Measurements from ENCODE around the gene LY6G6D.
A peak's percentile ranks its signal among the peaks of the same experiment; 100 is the strongest.

The LY6G6D gene

DNA sequence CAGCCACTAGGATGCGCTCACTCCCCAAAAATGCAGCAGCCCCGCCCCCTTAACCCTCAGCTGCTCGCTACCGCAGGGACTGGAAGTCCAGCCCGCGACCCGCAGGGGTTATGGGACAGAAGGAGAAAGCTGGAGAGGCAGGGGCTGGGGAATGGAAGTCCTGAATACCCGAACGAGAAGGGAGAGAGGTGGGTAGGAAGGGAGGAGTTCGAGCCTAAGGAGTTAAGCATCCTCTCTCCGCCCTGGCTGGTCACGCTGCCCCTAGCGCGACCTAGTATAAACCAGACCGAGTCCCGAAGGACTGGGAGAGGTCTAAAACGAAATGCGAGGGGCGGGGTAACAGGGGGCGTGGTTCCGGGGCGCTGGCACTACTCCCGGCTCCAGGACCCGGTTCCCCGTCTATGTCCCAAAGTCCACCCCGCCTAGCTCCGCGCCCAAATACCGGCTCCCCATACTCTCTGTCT lies 14.4 kb downstream of the LY6G6D start:
- intact Hi-C loops (cut with DNase I) = no loop called here
- DNase-seq = peak; percentile 58 to 89 (median 79)

GRCh38 chr6:31729979-31730630 lies 15.0 kb downstream of the LY6G6D start:
- peak; percentile 54 to 87 (median 74) for DNase-seq
- intact Hi-C loops (cut with DNase I) = no loop called here

- intact Hi-C loops (cut with DNase I) = no loop called here
- no peak for DNase-seq
Measured at GRCh38 chr6:31730631-31731086, 15.5 kb downstream of the LY6G6D start.

DNA sequence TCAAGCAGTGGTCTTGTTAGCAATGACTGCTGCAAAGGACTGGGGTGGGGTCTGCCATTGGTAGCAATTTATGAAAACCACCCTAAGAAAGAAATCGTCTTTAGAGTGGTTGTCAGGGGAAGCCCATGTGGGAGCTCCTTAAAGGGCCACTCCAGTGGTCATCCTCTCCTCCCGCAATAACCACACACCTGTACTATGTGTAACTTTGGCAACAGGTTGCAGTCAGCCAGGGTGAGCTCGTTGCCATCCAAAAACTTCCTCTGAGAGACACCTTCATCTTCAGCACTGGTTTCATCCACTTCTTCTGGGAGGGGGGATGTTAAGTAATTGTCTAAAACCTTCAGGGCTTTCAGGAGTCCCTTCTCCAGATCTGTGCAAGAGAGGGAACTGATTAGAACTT lies 16.9 kb downstream of the LY6G6D start:
- DNase-seq = no peak
- intact Hi-C loops (cut with DNase I) = no loop called here

- intact Hi-C loops (cut with DNase I) = no loop called here
- DNase-seq = no peak
Measured at GRCh38 chr6:31733734-31734133, 18.6 kb downstream of the LY6G6D start.

DNA sequence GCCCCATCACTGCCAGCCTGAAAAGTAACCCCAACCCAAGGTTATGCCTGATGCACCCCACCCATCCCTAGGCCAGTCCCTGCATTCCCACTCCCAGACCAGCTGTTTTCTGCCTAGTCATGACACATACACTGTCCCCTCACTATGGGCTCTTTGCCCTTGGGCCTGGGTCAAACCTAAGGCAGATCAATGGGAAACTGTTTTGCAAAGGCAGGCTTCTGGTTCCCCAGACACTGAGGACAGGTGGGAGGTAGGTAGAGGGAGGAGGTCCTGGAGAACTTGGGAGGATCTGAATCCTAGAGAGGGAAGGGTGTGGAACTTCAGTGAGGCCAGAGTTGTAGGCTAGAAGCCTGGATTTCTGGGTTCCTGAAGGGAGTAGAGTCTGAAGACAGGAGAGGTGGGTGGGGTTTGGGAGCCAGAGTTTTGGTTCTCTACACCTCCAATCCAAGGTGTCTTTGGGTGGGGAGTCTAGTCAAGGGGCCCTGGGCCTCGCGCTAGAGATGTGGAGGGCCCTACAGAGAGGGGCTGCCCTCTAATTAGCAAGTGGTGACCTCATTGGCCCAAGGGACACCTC lies 19.2 kb downstream of the LY6G6D start:
- intact Hi-C loops (cut with DNase I) = no loop called here
- no peak for DNase-seq

- DNase-seq = peak in 4 of 42 donors; percentile 27 to 56 (median 39)
Measured at GRCh38 chr6:31734821-31735406, 19.8 kb downstream of the LY6G6D start.

GRCh38 chr6:31736021-31736767 lies 21.0 kb downstream of the LY6G6D start, which contains the start of gene CLIC1:
Gene CLIC1 (minus strand): TSS chr6:31736530. CDS start chr6:31736300, 230 bp downstream.
- peak in 20 of 42 donors; percentile 20 to 64 (median 40) for DNase-seq
- intact Hi-C loops (cut with DNase I) = loop anchor here (5.0 kb wide), 1 partner anchor 61 kb away; the partner anchor contains the start of gene VARS1

More at GRCh38 chr6:31734821-31735406, 19.8 kb downstream of the LY6G6D start:
- intact Hi-C loops (cut with DNase I) = loop anchor here (5.0 kb wide), 1 partner anchor 62 kb away; the partner anchor contains the start of gene VARS1

DNA sequence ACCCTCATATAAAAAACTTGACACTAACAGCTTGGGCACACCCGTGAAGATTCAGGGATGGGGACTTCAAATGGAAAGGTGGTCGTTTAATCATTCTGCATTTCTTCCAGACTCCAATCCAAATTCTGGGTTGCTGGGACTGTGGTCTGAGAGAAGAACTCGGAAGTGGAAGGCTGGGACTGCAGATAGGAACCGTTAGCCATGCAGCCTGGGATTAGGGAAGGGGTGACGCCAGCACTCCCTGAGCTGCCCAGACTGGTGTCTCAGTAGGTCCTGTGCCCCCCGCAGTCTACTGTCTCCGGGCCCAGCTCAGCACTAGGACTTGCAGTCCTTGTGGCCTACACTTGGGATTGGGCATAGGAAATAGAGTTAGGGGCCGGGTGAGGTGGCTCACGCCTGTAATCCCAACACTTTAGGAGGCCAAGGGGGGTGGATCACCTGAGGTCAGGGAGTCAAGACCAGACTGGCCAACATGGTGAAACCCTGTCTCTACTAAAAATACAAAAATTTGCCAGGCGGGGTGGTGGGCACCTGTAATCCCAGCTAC lies 21.7 kb downstream of the LY6G6D start:
- no peak for DNase-seq
- intact Hi-C loops (cut with DNase I) = loop anchor here (5.0 kb wide), 1 partner anchor 60 kb away; the partner anchor contains the start of gene VARS1

- DNase-seq = no peak
- intact Hi-C loops (cut with DNase I) = loop anchor here (5.0 kb wide), 1 partner anchor 60 kb away; the partner anchor contains the start of gene VARS1
Measured at GRCh38 chr6:31737315-31737990, 22.3 kb downstream of the LY6G6D start.

DNA sequence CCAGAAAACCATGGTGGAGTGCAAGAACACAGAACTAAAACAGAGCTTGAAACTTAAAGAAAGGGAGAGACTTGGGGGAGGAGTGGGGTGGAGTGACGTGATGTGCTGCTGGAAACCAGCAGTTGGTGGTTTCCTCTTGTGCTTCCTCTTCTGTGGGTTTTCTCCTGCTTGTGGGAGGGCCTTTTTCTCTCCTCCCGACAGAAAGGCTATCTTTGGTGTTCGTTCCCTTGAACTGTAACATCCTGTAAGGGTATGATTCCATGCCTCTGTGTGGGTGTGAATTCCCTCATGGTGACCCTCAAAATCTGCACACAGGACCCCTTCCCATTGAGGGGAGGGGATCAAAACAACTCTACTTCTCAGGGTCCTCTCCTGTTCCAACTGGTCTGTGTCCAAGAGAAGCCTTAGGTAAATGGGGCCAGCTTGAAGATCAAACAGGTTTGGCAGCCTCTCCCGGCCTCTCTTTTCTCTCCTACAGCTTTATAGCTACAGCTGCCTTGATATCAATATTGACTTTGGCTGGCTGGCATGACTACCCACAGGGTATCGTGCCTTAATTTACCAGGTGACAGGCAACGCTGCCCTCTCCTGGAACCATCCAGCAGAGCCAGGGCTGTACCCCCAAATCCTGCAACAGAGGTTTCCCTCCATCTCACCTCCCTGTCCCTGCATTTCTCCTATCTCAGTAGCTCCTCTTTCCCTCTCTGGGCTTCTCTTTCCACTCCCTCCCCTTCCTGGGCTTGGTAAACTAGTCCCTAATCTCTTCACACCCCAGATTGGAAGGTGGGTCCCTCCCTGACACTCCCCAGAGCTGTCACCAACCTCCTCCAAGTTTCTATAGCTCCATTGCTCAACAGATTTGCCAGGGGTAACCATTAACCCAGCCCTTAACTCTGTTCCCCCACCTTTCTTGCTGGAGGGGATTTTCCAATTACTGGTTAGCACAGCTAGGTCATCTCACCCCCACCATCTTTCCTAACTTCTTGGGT lies 23.1 kb downstream of the LY6G6D start:
- peak in 16 of 42 donors; percentile 29 to 62 (median 38) for DNase-seq
- intact Hi-C loops (cut with DNase I) = loop anchor here (5.0 kb wide), 1 partner anchor 59 kb away; the partner anchor contains the start of gene VARS1

DNA sequence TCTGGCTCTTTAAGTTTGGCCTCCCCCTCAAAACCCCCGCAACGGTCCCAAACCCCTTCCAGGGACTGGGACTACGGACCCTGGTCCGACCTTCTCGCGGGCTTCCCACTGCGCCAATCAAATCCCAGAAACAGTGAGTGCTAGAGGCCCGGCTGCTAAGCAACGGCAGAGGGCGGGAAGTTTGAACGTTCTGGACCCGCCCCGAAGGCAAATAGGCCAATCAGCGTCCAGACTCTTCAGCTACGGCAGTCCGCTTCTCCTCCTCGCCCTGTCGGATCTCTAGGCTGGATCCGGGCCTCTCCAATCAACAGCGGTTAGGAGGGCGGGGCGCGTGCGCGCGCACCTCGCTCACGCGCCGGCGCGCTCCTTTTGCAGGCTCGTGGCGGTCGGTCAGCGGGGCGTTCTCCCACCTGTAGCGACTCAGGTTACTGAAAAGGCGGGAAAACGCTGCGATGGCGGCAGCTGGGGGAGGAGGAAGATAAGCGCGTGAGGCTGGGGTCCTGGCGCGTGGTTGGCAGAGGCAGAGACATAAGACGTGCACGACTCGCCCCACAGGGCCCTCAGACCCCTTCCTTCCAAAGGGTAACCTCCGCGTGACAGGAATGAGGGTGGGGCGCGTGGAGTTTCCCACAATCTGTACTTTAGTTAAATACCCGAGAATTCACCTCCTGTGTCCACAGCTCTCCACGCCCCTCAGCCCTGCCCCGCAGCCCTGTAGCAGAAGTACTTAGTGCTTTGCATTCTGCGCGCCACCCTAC lies 24.7 kb downstream of the LY6G6D start, which contains the start of gene MSH5:
Gene MSH5 (plus strand): TSS at position 367 of the 758 bp plus-strand sequence. CDS start 462 bp downstream, outside the sequence.
- peak; percentile 95 to 99 (median 98) for DNase-seq
- intact Hi-C loops (cut with DNase I) = loop anchor here (5.0 kb wide), 1 partner anchor 57 kb away; the partner anchor contains the start of gene VARS1

DNA sequence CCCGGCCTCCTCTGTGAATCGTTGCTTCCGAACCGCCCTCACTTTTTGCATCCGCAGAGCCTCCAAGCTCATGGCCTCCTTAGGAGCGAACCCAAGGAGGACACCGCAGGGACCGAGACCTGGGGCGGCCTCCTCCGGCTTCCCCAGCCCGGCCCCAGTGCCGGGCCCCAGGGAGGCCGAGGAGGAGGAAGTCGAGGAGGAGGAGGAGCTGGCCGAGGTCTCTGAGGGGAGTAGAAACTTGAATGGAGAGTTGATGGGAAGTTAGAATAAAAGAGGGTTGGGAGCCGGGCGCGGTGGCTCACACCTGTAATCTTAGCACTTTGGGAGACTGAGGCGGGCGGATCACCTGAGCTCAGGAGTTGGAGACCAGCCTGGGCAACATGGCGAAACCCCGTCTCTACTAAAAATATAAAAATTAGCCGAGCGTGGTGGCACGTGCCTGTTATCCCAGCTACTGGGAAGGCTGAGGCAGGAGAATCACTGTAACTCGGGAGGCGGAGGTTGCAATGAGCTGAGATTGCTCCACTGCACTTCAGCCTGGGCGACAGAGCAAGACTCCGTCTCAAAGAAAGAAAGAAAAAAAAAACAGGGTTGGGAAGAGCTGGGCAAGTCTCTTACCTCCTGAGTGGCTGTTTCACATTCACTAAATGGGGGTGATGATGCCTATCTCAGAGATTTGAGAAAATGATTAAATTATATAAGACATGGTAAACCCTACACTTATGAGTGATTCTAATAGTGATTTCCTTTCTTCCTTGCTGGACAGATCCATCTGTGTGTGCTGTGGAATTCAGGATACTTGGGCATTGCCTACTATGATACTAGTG lies 25.5 kb downstream of the LY6G6D start:
- DNase-seq = peak in 4 of 42 donors; percentile 27 to 56 (median 40)
- intact Hi-C loops (cut with DNase I) = no loop called here

DNA sequence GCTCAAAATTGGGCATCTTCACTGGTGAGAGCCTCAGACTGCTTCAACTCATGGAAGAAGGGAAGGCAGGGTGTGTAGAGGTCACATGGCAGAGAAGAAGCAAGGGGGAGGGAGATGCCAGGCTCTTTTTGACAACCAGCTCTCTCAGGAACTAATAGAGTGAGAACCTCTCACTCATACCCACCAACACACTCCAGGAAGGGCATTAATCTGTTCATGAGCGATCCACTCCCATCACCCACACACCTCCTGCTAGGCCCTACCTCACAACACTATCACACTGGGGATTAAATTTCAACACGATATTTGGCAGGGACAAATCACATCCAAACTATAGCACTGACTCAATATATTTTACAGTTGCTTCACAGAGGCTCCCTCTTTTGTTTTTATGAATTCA lies 26.7 kb downstream of the LY6G6D start:
- intact Hi-C loops (cut with DNase I) = no loop called here
- no peak for DNase-seq

GRCh38 chr6:31742894-31743293 lies 27.7 kb downstream of the LY6G6D start:
- no peak for DNase-seq
- intact Hi-C loops (cut with DNase I) = no loop called here
